ENCODE measurements around the gene NUDCD3.

NUDCD3 gene

DNA sequence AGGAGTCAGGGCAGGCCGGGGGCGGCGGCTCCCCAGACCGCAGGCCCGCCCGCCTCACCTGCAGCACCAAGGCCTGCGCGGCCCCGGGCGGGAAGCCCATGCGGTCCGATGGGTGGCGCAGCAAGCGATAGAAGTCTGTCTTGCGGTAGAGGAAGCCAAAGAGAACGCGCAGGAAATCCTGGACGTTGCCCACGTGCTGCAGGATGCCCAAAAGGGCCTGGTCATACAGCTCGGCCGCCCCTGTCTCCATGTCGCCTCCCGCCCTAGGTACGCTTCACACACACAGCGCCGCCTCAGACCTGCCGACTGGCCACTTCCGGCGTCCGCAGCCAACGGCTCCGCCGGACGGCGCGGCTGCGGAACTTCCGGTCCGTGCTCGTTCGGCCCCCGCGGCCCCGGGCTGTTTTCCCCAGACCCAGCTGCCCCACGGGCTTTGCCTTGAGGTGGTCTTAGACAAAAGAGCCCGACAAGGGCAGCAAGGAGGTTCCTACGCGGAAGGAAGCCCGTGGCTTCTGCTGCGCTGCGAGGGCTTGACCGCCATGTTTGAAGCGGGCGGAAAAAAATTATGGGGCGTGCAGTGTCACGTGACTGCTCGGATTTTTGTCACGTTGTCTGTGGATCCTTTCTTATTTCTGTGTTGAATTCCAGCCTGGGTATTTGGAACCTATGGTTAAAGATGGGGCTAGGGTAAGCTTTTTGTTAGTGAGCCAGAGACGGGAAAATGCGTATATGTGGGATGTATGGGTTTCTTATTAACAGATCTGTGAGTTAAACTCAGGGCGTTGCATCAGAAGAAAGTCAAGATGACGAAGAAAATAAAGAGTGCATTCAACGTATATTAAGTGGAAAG, at the start of gene NUDCD3:
NUDCD3 (minus strand) TSS at position 308 of the 850 bp plus-strand sequence; CDS start at position 250, 58 bp downstream.
- peak; percentile 79 for DNase-seq

DNA sequence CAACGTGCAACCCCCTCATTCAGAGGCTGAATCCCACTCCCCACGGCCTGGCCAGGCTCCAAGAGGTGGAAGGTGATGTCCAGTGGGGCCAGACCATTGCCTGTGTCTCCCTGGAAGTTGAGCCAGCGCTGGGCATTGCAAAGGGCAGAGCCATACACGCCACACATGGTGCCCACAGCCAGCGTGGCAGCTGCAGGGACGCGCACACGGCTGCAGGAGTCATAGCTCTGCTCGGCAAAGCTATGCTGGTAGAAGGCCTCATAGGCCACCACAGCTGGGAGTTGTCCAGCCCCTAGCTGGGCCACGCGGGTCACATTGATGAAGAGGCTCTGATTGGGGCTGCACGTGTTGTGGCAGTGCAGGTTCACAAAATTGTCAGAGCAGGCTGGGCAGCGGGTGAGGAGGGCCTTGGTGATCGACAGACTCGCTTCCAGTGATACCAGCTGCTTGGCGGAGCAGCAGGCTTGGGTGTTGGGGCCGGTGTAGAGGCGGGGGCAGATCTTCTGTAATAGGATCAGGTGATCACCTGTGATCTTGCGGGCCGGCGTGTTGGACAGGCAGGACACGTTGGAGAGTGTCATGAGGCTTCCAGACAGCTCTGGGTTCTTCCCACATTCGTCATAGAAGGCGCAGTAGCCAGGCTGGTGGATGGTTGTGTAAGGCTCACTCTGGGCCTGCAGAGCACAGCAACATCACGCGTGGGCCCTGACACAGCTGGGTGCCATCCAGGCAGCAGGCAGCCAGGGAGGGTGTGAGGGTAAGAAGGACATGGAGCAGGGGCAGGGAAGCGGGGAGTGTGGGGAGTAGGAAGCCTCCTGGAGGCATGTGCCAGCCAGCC, 49.4 kb upstream of the NUDCD3 start:
- DNase-seq = no peak

DNA sequence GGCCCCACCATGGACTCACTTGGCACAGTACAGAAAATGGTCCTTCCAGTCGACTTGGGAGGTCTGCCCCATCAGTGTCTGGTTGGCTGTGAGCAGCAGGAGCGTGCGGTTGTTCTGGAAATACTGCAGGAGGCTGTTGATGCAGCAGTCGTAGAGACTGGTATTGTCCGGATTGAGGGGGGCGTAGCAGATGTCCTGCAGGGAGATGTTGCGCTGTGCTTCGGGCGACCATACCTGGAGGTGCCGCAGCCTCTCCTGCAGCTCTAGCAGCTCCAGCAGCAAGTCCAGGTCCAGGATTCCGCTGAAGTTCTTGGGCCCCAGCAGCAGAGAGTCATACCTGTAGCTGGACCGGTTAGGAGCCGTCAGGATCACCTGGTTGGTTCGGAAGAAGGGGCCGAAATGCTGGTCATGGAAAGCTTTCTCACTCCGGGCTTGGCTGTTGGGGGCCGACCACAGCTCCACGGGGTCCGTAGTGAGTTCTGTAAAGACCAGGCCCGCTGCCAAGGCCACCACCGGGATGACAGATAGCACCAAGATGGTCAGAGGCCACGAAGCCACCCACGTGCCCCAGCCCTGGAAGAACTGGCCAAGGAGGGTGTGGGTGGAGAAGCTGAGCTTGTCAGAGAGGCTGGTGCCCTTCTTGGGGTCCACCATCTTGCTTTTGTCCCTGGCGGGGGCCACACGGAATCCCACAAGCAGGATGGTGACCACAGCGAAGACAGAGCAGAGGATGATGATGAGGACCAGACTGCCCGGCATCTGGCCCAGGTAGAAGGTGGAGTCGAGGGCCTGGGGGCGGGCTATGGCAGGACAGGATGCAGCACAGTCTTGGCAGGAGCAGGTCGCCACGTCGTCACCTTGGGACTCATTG, 48.6 kb upstream of the NUDCD3 start:
- no peak for DNase-seq

GRCh38 chr7:44538093-44538797, 47.8 kb upstream of the NUDCD3 start:
- DNase-seq = no peak

DNA sequence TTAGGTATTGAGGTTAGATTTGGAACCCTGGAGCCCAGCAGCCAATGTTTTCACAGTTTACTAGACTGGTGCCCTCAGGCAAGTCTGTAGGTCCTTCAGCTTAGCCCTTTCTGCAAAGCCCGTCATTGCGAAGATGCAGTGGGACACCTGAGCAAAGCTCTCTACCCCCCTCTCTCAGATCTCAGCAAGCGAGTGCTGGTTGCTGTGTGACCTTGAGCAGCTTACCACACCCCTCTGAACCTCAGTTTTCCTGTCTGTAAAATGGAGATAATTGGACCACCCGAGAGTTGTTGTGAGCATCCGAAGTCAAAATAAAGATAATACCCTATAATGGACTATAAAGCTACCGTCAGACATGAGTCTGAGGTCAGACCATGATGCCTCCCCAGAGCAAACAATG, 47.0 kb upstream of the NUDCD3 start:
- no peak for DNase-seq

DNA sequence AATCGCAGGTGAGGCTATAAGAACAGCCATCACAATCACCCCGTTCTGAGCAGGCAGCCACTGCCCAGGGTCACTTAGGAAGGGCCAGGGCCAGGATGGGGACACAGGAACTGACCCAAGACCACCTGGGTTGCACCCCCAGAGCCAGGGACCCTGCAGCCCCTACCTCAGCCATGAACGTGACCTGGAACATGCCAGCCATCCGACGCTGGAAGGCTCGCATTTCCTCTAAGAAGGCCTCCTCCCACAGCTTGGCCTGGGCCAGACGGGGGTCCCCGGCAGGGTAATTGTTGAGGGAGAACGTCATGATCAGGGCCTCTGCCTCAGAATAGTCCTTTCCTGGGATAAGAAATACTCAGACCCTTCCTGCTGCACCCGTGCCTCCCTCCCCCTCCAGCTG, 45.6 kb upstream of the NUDCD3 start:
- no peak for DNase-seq

GRCh38 chr7:44535348-44536064, 45.0 kb upstream of the NUDCD3 start:
- DNase-seq = no peak

DNA sequence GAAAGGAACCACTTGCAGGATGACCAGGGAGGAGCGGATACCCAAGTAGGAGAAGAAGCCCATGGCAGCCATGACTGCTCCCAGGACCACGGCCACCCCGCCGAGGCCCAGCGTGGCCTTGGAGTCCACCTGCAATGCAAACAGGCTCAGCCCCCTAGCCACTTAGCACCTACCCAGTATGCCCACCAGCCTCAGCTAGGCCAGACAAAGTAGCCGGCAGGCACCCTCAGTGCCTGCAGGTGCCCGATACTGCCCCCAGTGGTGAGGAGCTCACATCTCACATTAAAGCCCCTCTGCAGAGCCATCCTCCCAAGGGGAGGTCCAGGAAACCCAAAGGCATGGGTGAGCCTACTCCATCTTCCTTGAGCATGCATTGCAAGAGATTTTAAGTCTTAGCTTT, 44.0 kb upstream of the NUDCD3 start:
- no peak for DNase-seq

DNA sequence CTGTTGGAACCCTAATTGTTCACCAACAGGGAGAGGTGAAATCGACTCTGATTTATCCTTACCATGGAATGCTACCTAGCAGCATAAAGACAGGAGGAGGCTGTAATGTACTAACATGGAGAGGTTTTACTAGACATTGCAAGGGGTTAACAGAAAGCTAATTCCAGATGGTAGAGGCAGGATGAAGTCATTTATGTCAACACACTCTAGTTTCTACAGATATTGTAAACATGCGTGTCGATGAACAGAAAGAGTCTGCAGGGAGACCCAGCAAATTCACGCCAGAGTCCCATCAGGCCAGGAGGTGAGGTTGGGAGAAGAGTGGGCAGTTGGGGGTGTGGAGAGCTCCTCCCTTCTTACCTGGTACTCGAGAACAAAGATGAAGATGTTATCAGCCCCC, 43.6 kb upstream of the NUDCD3 start:
- DNase-seq = no peak

GRCh38 chr7:44533301-44534055, 43.0 kb upstream of the NUDCD3 start:
- DNase-seq = no peak

GRCh38 chr7:44531421-44532380, 41.2 kb upstream of the NUDCD3 start:
- no peak for DNase-seq

GRCh38 chr7:44530990-44531389, 40.5 kb upstream of the NUDCD3 start:
- DNase-seq = no peak

DNA sequence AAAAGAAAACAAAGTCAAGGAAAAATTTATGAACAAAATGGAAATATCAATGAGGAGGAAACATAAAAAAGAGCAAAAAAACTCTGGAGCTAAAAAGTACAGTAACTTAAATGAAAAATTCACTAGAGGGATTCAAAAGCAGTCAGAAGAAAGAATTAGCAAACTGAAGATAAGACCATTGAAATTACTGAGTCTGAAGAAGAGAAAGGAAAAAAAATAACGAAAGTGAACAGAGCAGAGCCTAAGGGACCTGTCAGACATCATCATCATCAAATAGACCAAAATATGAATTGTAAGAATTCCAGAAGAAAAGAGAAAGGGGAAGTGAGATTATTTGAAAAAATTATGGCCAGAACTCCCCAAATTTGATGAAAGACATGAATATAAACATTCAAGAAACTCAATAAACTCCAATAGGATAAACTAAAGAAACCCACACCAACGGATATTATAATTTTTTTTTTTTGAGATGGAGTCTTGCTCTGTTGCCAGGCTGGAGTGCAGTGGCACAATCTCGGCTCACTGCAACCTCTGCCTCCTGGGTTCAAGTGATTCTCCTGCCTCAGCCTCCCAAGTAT, 34.4 kb upstream of the NUDCD3 start:
- no peak for DNase-seq

GRCh38 chr7:44522315-44522714, 31.9 kb upstream of the NUDCD3 start:
- DNase-seq = no peak

- no peak for DNase-seq
These were observed 31.1 kb upstream of the NUDCD3 start for GRCh38 chr7:44521347-44522095.

GRCh38 chr7:44520574-44520973, 30.1 kb upstream of the NUDCD3 start:
- DNase-seq = no peak

DNA sequence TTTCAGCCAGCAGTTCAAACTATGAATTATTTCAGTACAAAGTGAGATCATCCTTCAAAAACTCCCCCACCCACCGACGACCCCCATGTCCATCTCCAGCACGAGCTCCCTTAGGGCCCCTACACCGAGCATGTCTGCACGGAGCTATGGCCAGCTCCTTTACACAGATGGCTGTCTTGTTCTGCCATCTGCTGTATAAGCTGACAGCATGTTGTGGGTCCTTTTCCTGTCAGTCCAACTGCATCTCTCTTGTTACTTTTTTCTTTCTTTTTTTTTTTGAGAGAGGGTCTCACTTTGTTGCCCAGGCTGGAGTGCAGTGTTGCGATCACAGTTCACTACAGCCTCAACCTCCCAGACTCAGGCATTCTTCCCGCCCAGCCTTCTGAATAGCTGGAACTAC, 29.1 kb upstream of the NUDCD3 start:
- DNase-seq = no peak

- no peak for DNase-seq
These were observed 28.3 kb upstream of the NUDCD3 start for GRCh38 chr7:44518761-44519160.

- DNase-seq = no peak
These were observed 26.7 kb upstream of the NUDCD3 start for GRCh38 chr7:44517175-44517574.

Measured in NCI-H446 treated with DMSO at 0.1 percent for 48 hours (cell line).